Measurements from ENCODE around the gene ZNF438. TPM values are rescaled to one million over a fixed set of nuclear protein-coding genes. Genes with fewer than 3 reads are reported as not detected.
A peak's percentile ranks its signal among the peaks of the same experiment; 100 is the strongest.

The ZNF438 gene
- total RNA-seq, 1 donor from 2014 or later: 1.7 TPM

DNA sequence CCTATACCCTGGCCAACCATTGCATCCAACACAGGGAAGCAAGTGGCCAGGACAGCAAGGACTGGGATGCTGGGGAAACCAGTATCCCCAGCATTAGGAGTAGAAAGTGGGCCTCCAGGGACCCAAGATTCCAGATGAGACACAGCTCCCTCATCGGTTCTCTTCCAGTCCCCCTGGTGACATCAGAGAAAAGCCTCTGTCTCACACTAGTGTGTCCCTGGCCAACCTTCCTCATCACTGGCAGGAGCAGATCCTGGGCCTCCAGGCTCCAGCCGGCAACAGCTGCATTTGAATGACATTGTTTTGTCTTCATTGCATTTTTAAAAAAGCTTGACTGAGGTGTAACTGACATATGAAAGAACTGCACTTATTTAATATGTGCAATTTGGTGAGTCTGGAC is 224.8 kb downstream of the ZNF438 start:
- Histone ChIP-seq H3K4me1 (peaks cover 5 to 13% of the 10 kb centered on the region in 2 donors), H3K27me3 (no peaks in the 10 kb centered on the region), H3K27ac (no peak overlapping the region), H3K4me3 (no peak overlapping the region), H3K36me3 (no peaks in the 10 kb centered on the region), H3K9me3 (no peaks in the 10 kb centered on the region)
- DNase-seq (ENCODE audit: low spot score in 2 of 2): no peak
- intact Hi-C loops (cut with DNase I): no loop called here
- TF ChIP-seq, protein P1, sequence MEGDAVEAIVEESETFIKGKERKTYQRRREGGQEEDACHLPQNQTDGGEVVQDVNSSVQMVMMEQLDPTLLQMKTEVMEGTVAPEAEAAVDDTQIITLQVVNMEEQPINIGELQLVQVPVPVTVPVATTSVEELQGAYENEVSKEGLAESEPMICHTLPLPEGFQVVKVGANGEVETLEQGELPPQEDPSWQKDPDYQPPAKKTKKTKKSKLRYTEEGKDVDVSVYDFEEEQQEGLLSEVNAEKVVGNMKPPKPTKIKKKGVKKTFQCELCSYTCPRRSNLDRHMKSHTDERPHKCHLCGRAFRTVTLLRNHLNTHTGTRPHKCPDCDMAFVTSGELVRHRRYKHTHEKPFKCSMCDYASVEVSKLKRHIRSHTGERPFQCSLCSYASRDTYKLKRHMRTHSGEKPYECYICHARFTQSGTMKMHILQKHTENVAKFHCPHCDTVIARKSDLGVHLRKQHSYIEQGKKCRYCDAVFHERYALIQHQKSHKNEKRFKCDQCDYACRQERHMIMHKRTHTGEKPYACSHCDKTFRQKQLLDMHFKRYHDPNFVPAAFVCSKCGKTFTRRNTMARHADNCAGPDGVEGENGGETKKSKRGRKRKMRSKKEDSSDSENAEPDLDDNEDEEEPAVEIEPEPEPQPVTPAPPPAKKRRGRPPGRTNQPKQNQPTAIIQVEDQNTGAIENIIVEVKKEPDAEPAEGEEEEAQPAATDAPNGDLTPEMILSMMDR (IDR thresholded peaks at IDR 0.05): no peak

DNA sequence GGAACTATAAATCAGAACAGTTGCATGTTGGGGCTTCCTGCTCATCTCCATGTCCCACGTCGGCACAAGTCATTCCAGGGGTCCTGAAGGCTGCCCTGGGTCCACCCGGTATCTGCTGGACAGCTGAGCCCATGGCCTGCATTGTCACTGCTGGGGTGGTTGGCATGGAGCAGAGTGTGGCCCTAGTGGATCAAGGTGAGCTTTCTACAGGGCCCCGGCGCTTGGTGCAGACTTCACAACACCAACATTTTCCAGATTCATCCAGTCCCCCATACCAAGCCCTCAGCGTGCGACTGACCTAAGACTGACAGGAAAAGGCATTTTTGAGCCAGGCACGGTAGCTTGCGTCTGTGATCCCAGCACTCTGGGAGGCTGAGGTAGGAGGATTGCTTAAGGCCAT is 226.6 kb downstream of the ZNF438 start:
- TF ChIP-seq, protein P1 (IDR thresholded peaks at IDR 0.05): no peak
- no peaks in the 10 kb centered on the region for H3K9me3 ChIP-seq
- no peak overlapping the region for H3K4me3 ChIP-seq
- H3K4me1 ChIP-seq: peaks cover 0 to 5% of the 10 kb centered on the region in 2 donors
- H3K27me3 ChIP-seq: no peaks in the 10 kb centered on the region
- no peak for DNase-seq (ENCODE audit: low spot score in 2 of 2)
- peak overlapping the region in 1 of 2 donors; percentile 12 for H3K27ac ChIP-seq
- no peaks in the 10 kb centered on the region for H3K36me3 ChIP-seq
- intact Hi-C loops (cut with DNase I): no loop called here

DNA sequence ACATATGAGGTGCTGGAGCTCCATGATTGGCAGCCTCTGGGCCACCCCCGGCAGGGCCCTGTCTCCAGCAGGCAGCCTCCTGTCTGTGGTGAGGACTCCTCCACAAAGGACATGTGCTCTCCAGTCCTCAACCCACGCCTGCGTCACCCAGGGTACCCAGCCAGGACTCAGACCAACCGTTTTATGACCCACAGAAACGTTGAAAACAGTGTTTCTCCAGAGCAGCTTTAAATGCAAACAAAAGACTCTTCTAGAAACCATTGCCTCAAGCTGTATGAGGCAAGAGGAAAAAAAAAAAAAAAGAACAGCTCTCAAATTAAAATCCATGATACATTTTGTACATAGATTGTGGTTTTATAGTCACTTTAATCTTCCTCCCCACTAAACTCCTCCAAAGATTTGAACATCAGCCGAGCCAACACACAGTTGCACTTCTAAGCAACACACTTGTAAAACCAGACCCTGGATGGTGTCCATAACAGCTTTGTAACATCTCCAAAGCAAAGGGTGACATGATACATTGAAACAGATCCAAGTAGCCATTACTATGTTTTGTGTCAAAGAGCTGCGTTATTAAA is 227.1 kb downstream of the ZNF438 start:
- TF ChIP-seq, protein P1 (IDR thresholded peaks at IDR 0.05): no peak
- Histone ChIP-seq H3K36me3 (no peaks in the 10 kb centered on the region), H3K4me3 (no peak overlapping the region), H3K9me3 (no peaks in the 10 kb centered on the region), H3K27ac (peak overlapping the region in 1 of 2 donors; percentile 12), H3K4me1 (peaks cover 0 to 5% of the 10 kb centered on the region in 2 donors), H3K27me3 (no peaks in the 10 kb centered on the region)
- no peak for DNase-seq (ENCODE audit: low spot score in 2 of 2)
- intact Hi-C loops (cut with DNase I): no loop called here

DNA sequence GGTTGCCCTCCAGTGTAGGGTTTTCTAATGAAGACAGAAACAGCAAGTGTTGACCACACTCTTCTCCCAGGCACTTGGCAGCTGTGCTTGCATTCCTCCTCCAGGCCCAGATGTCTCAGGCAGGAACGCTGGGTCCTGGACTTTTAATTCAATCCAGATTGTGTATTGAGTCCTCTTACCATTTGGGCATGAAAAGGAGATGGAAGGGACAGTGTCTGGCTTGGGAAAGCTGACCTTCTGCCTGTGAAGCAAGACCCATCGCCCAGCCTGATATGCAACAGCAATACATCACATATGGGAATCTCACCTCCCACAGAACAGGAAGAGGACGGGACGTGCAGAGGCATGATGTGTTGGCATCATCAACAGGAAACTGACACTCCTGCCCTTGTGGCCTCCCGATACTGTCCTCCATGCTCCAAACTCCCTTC is 227.8 kb downstream of the ZNF438 start:
- Histone ChIP-seq H3K9me3 (no peaks in the 10 kb centered on the region), H3K4me3 (no peak overlapping the region), H3K27me3 (no peaks in the 10 kb centered on the region), H3K36me3 (no peaks in the 10 kb centered on the region), H3K4me1 (peaks cover 0 to 5% of the 10 kb centered on the region in 2 donors), H3K27ac (no peak overlapping the region)
- DNase-seq (ENCODE audit: low spot score in 2 of 2): peak in 1 of 2 donors; percentile 76
- intact Hi-C loops (cut with DNase I): loop anchor here (2.0 kb wide), 1 partner anchor 33 kb away; no protein-coding TSS in a partner anchor
- TF ChIP-seq, protein P1 (IDR thresholded peaks at IDR 0.05): no peak

DNA sequence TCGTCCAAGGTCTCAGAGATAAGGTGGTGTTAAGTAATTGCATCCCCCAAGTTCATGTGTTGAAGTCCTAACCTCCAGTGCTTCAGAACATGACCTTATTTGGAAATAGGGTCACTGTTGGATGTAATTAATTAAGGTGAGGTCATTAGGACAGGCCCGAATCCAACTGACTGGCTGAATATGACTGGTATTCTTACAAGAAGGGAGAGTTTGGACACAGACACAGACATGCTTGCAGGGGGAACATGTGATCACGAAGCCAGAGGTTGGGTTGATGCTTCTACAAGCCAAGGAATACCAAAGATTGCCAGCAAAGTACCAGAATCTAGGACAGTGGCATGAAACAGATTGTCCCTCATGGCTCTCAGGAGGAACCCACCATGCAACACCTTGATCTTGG is 228.6 kb downstream of the ZNF438 start:
- intact Hi-C loops (cut with DNase I): loop anchor here (2.0 kb wide), 1 partner anchor 34 kb away; no protein-coding TSS in a partner anchor
- peak overlapping the region in 1 of 2 donors; percentile 14 for H3K27ac ChIP-seq

More for the DNA sequence above, 228.6 kb downstream of the ZNF438 start:
- H3K27me3 ChIP-seq: no peaks in the 10 kb centered on the region
- no peak overlapping the region for H3K4me3 ChIP-seq
- H3K9me3 ChIP-seq: no peaks in the 10 kb centered on the region
- peaks cover 0 to 5% of the 10 kb centered on the region in 2 donors for H3K4me1 ChIP-seq
- no peaks in the 10 kb centered on the region for H3K36me3 ChIP-seq
- TF ChIP-seq, protein P1 (IDR thresholded peaks at IDR 0.05): no peak
- no peak for DNase-seq (ENCODE audit: low spot score in 2 of 2)

Measured in ascending aorta (tissue), 2 donors.